Right lobe of liver (tissue), 4 donors: ENCODE measurements around the gene IL4I1.
"Not testable (repeated sequence)": the region's sequence is repeated elsewhere in the genome, so short reads cannot be mapped to it uniquely, and the experiment has no call there.

ENCODE experiments used
- CTCF ChIP-seq, 4 donors: fragments of 200-600 bp in 3 of 4; fragments of 450-650 bp in 1 of 4; IDR thresholded peaks; one replicate each; pipeline versions ENCODE4 v1.5.1 to v1.8.0; 2016 to 2022; ENCODE audit warnings: antibody characterized with exemption in 4 of 4, mild to moderate bottlenecking in 2 of 4
- POLR2A ChIP-seq: fragments of 450-650 bp; IDR thresholded peaks from one replicate; pipeline ENCODE4 v1.6.1; 2017; ENCODE audit warnings: antibody characterized with exemption, mild to moderate bottlenecking
- donor health status: DM: no; HTN: no; CAD: no.
- donor health status: DM: no; HTN: no; CAD: no.
- donor health status: DM: no; HTN: yes; CAD: no.

DNA sequence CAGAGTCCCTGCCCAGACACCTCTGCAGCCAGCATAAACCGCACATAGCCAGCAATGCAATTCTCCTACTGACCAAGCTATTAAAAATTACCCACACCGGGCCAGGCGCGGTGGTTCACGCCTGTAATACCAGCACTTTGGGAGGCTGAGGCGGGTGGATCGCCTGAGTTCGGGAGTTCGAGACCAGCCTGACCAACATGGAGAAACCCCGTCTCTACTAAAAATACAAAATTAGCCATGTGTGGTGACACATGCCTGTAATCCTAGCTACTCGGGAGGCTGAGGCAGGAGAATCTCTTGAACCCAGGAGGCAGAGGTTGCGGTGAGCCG, 28.2 kb upstream of the IL4I1 start:
- TF ChIP-seq CTCF (IDR thresholded peaks at IDR 0.05); POLR2A: not testable (repeated sequence)
